ENCODE measurements around the gene ZFP64. TPM values are rescaled to one million over a fixed set of nuclear protein-coding genes. Genes with fewer than 3 reads are reported as not detected.

ZFP64 gene
- total and polyA plus RNA-seq, 2 of the 4 experiments (the other 2 are of a cell fraction), result 14.3 to 17.1 TPM

DNA sequence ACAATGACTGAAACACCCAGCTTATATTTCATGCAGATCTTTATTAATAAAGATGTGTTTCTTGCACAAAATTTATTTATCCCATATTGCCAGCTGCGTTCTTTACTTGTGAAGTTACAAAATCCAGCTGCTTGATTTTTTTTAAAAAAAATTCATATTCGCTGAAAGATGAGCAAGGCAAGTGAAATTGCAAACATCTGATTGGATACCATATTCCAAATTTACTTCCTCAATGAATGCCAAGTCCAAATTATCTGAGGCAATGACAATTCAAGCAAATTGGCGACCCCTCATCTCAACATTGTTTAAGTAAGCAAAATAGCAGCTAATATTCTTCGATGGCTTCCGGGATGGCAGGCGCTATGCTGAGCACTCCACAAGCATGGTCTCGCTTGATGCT is 37.7 kb downstream of the ZFP64 start:
- no peak overlapping the region for H2BK15ac ChIP-seq (ENCODE audit: low read depth, low read length)
- H2BK5ac ChIP-seq (ENCODE audit: low read depth, low read length, poor library complexity, severe bottlenecking), result no peak overlapping the region
- H4K20me1 ChIP-seq (ENCODE audit: insufficient read depth, low read length), result no peaks in the 10 kb centered on the region
- no peaks in the 10 kb centered on the region for H3K27me3 ChIP-seq (ENCODE audit: control insufficient read depth, insufficient read depth, low read length)
- H2BK20ac ChIP-seq (ENCODE audit: low read depth, low read length), result no peak overlapping the region
- H3K14ac ChIP-seq (replicated peaks; ENCODE audit: low read depth, low read length), result no peak overlapping the region
- H4K5ac ChIP-seq (ENCODE audit: low read depth, low read length), result no peak overlapping the region
- in situ Hi-C loops (cut with MboI; ENCODE audit: low sequenced_read_pairs) (no loop called here), dilution Hi-C loops (cut with HindIII; ENCODE audit: low sequenced_read_pairs, unreplicated experiment) (no loop called here), intact Hi-C loops (cut with micrococcal nuclease) (no loop called here)
- no peak overlapping the region for H4K91ac ChIP-seq (ENCODE audit: insufficient read depth, low read depth, low read length)
- no peak overlapping the region for H3K18ac ChIP-seq (ENCODE audit: low read depth, low read length)
- no peak overlapping the region for H2AFZ ChIP-seq (replicated peaks; ENCODE audit: low read length, poor library complexity)
- H3K4ac ChIP-seq (ENCODE audit: low read depth, low read length), result no peak overlapping the region
- H4K8ac ChIP-seq (ENCODE audit: low read depth in 2 of 2, low read length in 2 of 2), result no peak overlapping the region
- BruUV-seq (replicated peaks), result no TSS peak
- no CpG with 5 or more reads among the region's 7 CpGs for WGBS, 2 experiments (ENCODE audit: extremely low coverage in 2 of 2, insufficient read length in 1 of 2)
- no peak for ATAC-seq (ENCODE audit: low read depth)
- H3K56ac ChIP-seq (ENCODE audit: extremely low read depth, insufficient read depth, low read length), result no peak overlapping the region
- no peak overlapping the region for H2BK120ac ChIP-seq (ENCODE audit: low read depth, low read length)
- no peak overlapping the region for H3K4me2 ChIP-seq (ENCODE audit: low read depth, low read length)
- no peaks in the 10 kb centered on the region for H3K9me1 ChIP-seq (ENCODE audit: insufficient read depth, low read length)
- DNase-seq, result no peak
- H3K4me3 ChIP-seq (ENCODE audit: insufficient read depth, low read depth, low read length), result no peak overlapping the region
- peaks cover 26% of the 10 kb centered on the region for H3K36me3 ChIP-seq (ENCODE audit: control insufficient read depth, insufficient read depth, low read length)
- no peak overlapping the region for H3K27ac ChIP-seq (ENCODE audit: insufficient read depth, low read length)
- H3K9me3 ChIP-seq (ENCODE audit: control insufficient read depth, insufficient read depth, low read length), result peaks cover 6% of the 10 kb centered on the region
- no peak overlapping the region for H2AK9ac ChIP-seq (replicated peaks; ENCODE audit: low read depth, low read length, poor library complexity)
- TF ChIP-seq SMC3 (IDR thresholded peaks at IDR 0.05; ENCODE audit: low read depth, low read length) (no peak), BHLHE40 (IDR thresholded peaks at IDR 0.05; ENCODE audit: low read depth, low read length) (no peak), NFE2L2 (IDR thresholded peaks at IDR 0.05; ENCODE audit: low read depth, low read length) (no peak)
- POLR2A ChIA-PET (ENCODE audit: unreplicated experiment), result no interaction called here
- H3K23ac ChIP-seq (ENCODE audit: low read depth, low read length), result no peak overlapping the region
- no peaks in the 10 kb centered on the region for H3K4me1 ChIP-seq (ENCODE audit: control insufficient read depth, insufficient read depth, low read length)
- no peak overlapping the region for H2AK5ac ChIP-seq (ENCODE audit: low read depth, low read length)
- no peak overlapping the region for H3K9ac ChIP-seq (ENCODE audit: low read depth, low read length)
- CTCF ChIA-PET, result interaction anchor here (1.1 kb wide), 1 partner anchor 9 kb away, joined by 3 read pairs; no protein-coding TSS in a partner anchor
- no peaks in the 10 kb centered on the region; a peak in 1 of 4 replicates for H3K79me1 ChIP-seq (ENCODE audit: low read depth in 1 of 2, low read length in 2 of 2)

All from IMR-90 (cell line).